Lung microvascular endothelial cell (primary cell): ENCODE results near the gene CEP192. TPM values are rescaled to one million over a fixed set of nuclear protein-coding genes. Genes with fewer than 3 reads are reported as not detected.
"Not testable (repeated sequence)": the region's sequence is repeated elsewhere in the genome, so short reads cannot be mapped to it uniquely, and the experiment has no call there.

Source experiments
- DNase-seq, 2 donors: peaks; one replicate each; pipeline versions ENCODE4 v3.0.0 to v3.0.0-alpha.2; 2010; ENCODE audit warnings: low read depth in 2 of 2
- total RNA-seq: library from RNA; depleted of rRNA; stranded (reverse); fragments of >200 nt; gene quantifications from 2 replicates; pipeline ENCODE4 v1.2.1, GENCODE V29; 2014

Gene CEP192
- total RNA-seq, 1 donor from 2014 or later = 24.4 TPM

DNA sequence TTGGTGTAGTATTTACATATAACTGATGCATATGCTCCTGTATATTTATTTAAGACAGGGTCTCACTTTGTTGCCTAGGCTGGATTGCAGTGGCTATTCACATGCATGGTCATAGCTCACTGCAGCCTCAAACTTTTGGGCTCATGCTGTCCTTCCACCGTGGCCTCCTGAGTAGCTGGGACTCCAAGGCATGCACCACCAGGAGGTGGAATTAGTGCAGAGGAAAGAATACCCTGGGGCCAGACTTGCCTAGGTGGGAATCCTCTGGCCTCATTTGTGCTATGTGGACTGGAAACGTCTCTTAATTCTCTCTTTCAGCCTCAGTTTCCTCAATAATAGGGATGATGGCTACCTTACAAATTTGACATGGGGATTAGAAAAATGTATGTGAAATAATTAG is 2.3 kb downstream of the CEP192 start:
- DNase-seq = no peak

DNA sequence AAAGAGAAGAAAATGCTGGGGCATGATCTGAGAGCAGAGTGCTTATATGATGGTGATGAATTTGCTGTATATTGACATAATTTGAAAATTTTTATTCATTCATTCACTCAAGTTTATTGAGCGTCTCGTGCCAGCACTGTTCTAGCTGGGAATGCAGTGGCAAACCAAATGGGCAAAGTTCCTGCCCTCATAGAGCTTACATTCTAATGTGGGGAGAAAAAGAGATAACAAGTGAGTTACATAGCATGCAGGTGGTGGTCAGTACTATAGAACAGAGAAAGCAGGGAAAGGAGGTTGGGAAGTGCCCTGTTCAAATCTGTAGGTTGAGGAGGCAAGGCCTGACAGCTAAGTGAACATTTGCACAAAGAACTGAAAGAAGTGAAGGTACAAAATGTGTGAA is 4.3 kb downstream of the CEP192 start:
- no peak for DNase-seq

DNA sequence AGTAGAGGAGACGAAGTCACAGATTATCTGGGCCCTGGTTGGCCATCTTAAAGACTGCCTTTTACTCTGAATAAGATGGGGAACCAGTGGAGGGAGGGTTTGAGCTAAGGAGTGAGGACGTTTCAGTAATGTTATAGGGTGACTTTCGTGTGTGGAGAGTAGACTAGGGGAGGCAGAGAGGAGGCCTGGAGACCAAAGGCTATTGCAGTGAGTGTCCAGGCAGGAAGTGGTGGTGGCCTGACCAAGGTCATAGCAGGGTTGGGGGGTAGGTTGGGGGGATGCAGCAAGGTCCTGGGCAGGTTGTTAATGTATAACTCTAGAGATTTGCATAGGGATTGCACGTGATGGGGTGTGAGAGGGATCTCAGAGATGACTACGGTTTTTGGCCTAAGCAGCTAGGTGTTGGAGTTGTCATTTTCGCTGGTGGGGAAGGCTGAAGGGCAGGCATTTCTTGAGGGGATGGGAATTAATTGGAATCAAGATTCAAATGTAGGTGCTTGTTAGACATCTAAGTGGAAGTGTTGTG is 4.9 kb downstream of the CEP192 start:
- DNase-seq = no peak

DNA sequence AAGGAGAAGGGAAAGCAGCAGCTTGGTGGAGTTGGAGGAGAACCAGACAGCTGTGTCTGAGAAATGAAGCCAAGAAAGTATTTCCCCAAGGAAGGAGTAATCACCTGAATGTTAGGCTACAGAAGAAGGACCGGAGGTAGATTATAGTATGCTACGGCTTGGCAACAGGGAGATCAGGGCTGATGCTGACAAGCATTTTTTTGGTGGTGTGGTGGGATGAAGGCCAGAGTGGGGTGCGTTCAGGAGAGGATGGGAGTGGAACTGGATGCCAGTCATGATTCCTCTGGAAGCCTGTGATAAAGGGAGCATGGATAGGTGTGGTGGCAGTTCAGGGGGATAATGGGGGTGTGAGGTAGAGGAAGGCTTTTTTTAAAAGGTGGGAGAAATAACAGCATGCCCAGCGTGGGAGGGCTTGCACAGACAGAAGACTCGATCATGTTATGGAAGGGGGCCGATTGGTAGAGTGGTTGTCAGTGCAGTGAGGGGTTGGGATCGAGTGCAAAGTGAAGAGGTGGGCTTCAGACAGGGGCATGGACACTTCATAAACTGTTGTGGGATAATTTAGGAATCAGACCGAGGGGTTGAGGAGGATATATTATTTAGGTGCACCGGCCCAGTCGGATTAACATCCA is 5.6 kb downstream of the CEP192 start:
- DNase-seq = no peak

DNA sequence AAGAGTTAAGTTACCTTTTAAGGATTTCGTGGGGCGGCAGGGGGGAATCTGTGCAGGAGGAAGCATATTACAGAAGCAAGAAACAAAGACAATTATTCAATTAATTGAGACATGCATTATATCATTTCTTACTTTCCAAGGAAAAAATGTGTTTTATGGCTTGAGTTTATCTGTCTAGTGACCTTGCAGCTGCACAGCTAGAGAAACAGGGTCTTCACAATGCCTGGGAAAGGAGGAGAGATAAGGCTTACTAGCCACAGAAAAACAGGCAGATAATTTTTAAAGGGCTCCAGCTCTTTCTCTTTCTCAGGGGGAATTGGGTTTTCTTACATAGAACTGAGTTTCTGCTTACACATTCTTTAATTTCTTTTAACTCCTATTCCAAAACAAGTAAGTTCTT is 6.2 kb downstream of the CEP192 start:
- not testable (repeated sequence) for DNase-seq

DNA sequence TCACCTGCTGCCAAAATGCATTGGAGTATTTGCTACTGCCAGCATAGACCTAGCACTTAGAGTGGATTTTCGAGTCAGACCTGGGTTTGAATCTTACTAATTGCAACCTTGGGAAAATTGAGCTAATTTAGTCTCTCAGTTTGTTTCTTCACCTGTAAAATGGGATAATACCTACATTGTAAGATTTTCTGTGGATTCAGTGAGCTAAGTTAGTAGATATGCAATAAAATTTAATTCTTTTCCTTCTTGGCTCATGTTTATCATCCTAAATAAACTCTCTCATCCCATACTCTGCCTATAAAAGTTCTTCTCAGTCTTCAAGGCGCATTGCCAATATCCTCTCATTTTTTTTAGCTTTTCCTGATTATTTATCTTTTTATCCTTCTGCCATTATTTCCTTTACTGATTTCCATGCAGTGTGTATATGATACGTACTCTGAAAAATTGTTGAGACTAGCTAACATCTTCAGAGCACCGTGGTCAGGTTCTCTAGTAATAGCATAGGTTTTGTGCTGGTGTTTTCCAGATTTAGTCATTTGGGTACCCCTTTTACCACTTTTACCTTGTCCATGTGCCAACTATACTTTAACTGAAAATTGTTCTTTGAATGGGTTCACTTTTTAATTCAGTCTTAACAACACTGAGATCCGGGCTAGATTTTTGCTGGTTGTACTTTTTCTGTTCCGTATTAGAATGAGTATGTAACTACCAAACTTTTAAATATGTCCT is 7.3 kb downstream of the CEP192 start:
- no peak for DNase-seq

DNA sequence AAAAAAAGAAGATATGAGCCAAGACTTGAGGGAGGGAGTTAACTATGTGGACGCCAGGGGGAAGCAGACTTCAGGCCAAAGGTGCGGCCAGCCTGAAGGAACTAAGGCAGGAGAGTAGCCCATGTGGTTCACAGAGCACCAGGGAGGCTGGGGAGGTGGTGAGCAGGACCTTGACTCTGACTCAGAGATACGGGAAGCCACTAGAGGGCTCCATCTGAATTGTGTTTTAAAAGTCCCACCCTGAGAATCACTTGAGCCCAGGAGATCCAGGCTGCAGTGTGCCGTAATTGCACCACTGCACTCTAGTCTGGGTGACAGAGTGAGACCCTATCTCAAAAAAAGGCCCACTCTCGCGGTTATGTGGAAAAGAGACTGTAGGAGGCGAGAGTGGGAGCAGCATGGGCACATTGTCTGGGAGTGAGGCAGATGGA is 12.3 kb downstream of the CEP192 start:
- peak; percentile 61 to 76 for DNase-seq

DNA sequence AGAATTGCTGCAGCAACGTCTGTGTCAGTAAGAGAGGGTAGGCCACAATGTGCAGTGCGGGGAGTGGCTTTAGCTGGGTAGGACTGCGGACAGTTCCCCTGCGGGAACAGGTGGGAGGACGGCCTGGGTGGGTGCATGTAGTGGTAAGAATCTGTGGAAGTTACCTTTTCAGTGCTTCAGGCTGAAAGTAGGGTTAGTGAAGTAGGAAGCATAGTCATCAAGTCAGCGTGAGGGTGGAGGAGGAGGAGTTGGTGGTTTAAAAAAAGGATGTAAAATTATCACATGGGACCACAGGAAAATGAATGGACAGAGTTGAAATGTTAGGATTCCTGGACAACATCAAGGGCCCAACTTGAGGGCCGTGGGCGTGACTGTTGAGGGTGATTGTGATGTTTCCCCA is 13.2 kb downstream of the CEP192 start:
- no peak for DNase-seq

DNA sequence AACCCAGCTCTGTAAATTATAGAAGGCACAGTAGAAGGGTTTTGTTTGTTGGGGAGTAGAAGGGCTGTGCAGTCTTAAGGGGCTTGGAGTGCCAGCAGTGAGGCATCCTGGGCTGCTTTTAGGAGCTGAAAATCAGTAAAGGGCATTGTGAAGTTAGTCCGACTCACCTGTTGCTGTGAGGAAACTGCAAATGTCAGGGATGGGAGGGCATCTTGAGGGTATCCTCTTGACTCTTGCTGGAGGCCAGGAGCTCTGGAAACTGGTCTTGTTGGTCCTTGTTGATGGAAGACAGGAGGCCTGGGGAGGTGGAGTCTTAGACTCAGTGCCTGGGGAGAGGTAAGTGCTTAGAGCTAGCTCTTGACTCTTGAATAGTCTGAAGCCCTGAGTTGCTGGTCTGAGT is 14.1 kb downstream of the CEP192 start:
- no peak for DNase-seq

DNA sequence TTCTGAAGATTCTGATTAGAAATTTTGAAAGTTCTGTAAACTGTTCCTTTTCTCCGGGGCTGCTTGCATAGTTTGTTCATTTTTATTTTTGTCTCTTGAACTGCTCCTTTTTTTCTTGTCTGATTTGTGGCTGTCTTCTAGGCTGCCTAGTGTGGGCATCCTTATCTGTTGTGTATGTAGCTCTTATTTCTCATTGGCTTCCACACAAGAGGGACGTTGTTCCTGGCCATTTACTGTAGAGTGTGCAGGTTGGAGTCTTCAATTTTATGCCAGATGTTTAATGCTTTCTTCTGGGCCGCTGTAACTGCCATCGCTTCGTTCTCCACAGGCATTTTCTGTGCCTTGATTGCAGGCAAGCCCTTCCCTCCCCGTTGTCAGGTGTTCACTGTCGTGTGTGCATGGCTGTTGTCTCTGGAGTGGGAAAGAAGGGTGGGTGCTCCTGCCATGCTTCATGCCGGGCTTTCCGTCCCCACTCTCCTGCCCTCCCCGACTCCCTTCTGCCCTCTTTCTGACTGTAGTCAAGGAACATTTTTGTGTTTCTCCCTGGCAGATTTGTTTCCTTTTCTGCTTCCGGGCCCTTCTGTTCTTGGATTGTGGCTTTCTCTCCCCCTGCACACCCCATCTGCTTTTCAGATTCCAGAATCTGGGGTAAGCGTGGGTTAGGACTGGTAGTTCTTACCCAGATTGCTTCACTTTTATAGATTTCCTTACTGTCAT is 15.5 kb downstream of the CEP192 start:
- DNase-seq = no peak

DNA sequence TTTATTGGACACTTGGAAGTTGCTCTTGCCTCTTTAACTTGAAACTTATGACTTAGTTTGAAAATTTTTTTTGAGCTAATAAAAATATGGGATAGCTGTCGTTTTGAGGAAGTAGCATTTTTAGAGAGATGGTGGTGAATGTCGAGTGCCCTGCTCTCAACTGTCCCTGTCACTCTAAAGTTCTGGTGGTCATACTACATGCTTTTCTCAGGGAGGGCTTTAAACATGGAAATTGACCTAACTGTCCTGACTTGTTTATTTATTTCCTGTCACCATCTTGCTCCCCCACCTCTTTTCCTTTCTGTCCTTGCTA is 16.0 kb downstream of the CEP192 start:
- no peak for DNase-seq

DNA sequence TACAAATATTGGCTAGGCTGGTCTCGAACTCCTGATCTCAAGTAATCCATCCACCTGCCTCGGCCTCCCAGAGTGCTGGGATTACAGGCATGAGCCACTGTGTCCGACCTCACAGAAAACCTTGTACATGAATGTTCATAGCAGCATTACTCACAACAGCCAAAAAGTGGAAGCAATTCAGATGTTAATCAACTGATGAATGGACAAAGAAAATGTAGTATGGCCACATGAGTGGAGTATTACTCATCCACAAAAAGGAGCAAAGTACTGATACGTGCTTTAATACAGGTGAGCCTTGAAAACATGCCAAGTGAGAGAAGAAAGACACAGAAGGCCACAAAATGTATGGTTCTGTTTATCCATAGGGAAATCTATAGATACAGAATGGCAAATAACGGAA is 20.6 kb downstream of the CEP192 start:
- no peak for DNase-seq

DNA sequence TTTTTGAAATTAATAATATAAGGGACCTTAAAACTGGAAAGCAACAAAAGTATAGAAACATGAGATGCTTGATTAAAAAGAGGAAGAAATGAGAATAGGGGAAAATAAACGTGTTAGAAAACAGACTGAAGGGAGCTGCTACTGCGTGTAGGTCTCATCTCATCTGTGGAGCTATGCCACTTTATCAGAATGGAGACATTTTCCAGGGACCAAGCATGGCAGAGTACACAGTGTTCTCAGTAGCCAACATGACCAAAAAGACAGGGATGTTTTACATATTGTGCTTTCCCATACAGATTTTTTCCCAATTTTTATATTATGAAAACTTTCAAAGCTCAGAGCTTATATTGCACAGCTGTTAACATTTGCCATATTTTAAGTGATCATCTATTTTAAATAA is 23.1 kb downstream of the CEP192 start:
- DNase-seq = no peak

DNA sequence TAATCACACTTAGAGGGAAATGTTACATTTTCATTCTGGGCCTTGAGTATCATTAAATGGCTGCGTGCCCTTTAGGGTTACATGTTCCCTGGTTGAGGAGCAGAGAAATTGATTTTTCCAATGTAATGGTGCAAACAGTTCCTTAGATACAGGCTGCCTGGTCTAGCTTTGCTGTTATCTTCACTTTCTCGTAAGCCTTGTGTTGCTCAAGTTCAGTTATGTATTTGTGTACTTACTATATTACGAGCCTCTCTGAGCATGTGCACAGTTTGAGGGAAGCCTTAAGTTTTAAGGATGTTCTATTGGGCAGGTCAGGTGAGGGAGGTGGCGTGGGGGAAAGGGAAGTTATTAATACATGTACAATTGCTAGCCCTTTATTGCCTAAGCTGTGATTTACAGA is 23.7 kb downstream of the CEP192 start:
- DNase-seq = no peak

DNA sequence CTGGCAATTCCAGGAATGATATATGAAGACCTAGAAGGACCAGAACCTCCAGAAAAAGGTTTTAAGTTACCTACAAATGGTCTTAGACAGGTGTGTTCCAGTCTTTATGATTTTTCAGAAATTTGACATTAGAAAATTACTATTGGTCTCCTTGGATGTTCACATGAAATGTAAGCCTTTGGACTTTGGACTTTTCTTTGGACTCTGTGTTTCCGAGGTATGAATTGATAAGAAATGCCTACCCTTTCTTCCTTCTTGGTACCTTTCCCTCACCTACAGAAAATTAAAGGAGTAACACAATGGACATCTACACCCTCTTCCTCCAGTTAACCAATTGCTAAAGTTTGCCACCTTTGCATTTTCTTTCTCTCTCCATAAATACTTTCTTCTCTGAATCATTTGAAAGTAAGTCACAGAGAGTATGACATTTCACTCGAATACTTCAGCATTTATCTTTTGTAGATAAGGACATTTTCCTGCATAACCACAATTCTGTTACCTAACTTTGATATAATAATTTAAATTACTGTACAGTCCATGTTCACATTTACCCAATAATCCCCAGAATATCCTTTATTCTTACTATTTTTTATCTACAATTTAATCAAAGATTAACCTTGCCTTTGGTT is 26.2 kb downstream of the CEP192 start:
- no peak for DNase-seq

DNA sequence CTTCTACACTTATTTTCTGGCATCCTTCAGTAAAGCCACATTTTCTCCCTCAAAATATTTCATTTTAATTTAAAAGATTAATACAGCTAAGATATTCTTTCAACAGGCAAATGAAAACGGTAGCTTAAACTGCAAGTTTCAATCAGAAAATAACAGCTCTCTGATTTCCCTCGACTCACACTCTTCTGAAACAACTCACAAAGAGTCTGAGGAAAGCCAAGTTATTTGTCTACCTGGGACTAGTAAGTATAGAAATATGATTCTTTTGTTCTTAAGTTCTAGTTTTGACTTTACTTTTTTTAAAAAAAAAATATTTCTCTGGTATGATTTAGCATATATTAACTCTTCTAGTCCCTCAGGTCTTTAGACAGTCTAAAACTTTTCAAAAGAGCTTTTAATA is 27.2 kb downstream of the CEP192 start:
- DNase-seq = no peak

DNA sequence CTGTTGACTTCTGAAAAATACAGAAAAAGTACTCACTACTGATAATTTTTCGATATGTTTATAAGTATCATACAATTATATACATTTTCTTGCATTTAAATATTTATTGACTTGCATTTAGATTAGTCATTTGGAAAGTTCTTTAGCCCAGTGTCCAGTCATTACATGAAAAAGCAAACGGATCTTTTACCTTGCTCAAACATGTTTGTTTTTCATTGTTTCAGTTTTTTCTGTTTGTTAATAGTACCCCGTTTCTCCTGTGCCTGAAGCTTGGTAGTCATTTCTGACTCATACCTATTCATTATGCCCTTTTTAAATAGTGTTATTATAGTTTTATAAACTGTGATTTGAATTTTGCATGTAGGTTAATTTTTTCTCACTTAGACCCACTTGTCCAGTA is 28.1 kb downstream of the CEP192 start:
- DNase-seq = peak; percentile 25 to 56

DNA sequence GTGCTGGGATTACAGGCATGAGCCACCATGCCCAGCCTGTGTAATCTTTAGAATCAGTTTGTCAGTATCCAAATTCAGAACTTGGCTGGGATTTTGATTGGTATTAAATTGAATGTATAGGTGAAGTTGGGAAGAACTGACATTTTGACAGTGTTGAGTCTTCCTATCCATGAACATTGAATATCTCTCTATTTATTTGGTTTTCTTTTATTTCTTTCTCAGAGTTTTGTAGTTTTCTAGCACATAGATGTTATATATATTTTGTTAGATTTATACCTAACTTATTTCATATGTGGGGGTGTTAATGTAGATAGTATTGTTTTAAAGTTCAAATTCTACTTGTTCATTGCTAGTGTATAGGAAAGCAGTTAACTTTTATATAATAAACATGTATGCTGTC is 31.5 kb downstream of the CEP192 start:
- no peak for DNase-seq

DNA sequence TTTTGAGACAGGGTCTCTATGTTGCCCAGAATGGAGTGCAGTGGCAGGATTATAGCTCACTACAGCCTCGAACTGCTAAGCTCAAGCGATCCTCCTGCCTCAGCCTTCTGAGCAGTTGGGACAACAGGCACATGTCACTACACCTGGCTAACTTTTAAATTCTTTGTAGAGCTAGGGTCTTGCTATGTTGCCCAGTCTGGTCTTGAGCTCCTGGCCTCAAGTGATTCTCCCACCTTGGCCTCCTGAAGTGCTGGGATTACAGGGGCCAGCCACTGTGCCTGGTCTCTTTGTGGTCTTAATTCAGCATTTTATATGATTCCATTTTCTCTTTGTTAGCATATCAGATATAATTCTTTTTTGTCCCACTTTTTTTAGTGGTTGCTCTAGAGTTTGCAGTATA is 34.1 kb downstream of the CEP192 start:
- no peak for DNase-seq

DNA sequence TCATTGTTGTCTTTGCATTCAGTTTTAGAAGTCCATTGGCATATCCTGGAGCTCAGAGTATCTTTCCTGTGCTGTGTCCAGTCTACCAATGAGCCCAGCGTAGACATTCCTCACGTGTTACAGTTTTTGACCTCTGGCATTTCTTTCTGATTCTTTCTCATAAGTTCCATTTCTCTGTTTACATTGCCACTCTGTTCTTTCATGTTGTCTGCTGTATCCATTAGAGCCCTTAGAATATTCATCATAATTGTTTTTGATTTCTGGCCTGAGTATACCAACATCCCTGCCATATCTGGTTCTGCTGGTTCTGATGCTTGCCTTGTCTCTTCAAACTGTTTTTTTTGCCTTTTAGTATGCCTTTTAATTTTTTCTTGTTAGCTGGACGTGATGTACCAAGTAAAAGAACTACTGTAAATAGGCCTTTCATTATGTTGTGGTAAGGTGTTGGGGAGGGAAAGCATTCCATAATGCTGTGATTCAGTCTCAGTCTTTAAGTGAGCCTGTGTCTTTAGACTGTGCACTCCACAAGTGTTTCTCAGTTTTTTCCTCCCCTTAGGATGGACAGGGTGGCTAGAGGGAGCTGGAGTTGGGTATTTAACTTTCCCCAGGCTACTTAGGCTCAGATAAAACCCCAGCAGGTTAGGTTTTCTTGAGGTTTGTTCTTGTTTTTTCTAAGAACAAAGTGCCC is 35.6 kb downstream of the CEP192 start:
- peak; percentile 15 to 70 for DNase-seq

DNA sequence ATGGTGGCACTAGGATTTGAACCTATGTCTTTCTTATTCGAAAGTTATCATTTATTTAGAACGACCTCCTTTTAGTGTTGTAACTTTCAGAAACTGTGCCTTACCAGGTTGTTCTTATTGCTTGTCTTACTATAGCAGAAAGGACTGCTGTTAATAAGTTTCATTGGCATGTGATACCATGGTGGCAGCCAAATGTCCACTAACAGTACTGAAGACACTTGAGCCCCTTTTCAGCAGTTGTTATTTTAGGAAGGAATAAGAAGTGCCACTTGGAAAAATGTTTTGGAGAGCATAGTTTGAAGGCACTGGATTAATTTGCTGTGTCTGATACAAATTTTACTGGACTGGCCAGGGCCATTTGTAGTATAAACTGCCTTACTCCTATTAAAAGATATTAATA is 37.7 kb downstream of the CEP192 start:
- DNase-seq = no peak

DNA sequence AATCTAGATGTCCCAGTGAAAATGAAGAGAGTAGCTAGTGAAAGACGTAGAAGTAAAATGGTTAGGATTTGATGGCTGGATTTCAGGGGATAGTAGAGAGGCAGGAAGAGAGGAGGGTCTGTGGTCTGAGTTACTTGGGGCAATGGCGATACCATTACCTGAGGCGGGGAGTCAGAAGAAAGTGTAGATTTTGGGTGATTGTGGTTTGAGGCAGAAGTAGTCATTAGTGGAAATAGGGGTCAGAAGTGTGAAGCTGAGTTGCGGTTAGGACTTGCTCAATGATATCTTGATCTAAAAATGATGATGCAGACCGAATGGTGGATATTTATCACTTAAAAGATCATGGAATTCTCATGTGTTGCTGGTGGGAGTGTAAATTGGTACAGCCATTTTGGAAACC is 41.0 kb downstream of the CEP192 start:
- no peak for DNase-seq
